Parathyroid adenoma (tissue), 2 donors: ENCODE data around the gene GPATCH3.

Experiments used
- H2AFZ ChIP-seq: fragments of 300-600 bp; sonication (generic); one replicate; pipeline ENCODE4 v1.7.0; 2017; ENCODE audit warnings: antibody characterized with exemption, mild to moderate bottlenecking
- H3K27ac ChIP-seq: fragments of 300-600 bp; sonication (generic); one replicate; pipeline ENCODE4 v1.7.0; 2017
- H3K27me3 ChIP-seq: fragments of 300-600 bp; sonication (generic); one replicate; pipeline ENCODE4 v1.7.0; 2017; ENCODE audit warnings: low read length; ENCODE audit not compliant: control insufficient read depth, insufficient read depth
- H3K36me3 ChIP-seq: fragments of 300-600 bp; sonication (generic); one replicate; pipeline ENCODE4 v1.7.0; 2017; ENCODE audit warnings: low read length; ENCODE audit not compliant: control insufficient read depth, insufficient read depth
- H3K4me1 ChIP-seq: fragments of 300-600 bp; sonication (generic); one replicate; pipeline ENCODE4 v1.7.0; 2017; ENCODE audit warnings: control low read depth
- H3K4me2 ChIP-seq: fragments of 300-600 bp; sonication (generic); one replicate; pipeline ENCODE4 v1.7.0; 2017; ENCODE audit warnings: low read length
- H3K4me3 ChIP-seq: fragments of 300-600 bp; sonication (generic); one replicate; pipeline ENCODE4 v1.7.0; 2017; ENCODE audit warnings: low read depth, low read length
- H3K79me2 ChIP-seq: fragments of 300-600 bp; sonication (generic); one replicate; pipeline ENCODE4 v1.7.0; 2017; ENCODE audit warnings: control low read depth
- H3K9ac ChIP-seq: fragments of 300-600 bp; sonication (generic); one replicate; pipeline ENCODE4 v1.7.0; 2017; ENCODE audit warnings: mild to moderate bottlenecking
- H3K9me3 ChIP-seq: fragments of 300-600 bp; sonication (generic); one replicate; pipeline ENCODE4 v1.7.0; 2017; ENCODE audit warnings: low read length; ENCODE audit not compliant: control insufficient read depth
- CTCF ChIP-seq: fragments of 300-600 bp; sonication (generic); IDR thresholded peaks from one replicate; pipeline ENCODE4 v1.7.0; 2017; ENCODE audit warnings: antibody characterized with exemption, mild to moderate bottlenecking
- donor health status: primary hyperparathyroidism.

GPATCH3 gene

GRCh38 chr1:26910343-26911160 is 10.3 kb upstream of the GPATCH3 start:
- TF ChIP-seq CTCF: no peak

GRCh38 chr1:26909951-26910342 is 9.7 kb upstream of the GPATCH3 start:
- H3K4me1 ChIP-seq: peaks cover 3% of the 10 kb centered on the region
- H3K9ac ChIP-seq: no peak overlapping the region
- no peak overlapping the region for H3K27ac ChIP-seq
- no peaks in the 10 kb centered on the region for H3K27me3 ChIP-seq
- H3K79me2 ChIP-seq: no peaks in the 10 kb centered on the region
- no peak overlapping the region for H3K4me3 ChIP-seq
- H3K36me3 ChIP-seq: no peaks in the 10 kb centered on the region
- H2AFZ ChIP-seq: no peak overlapping the region
- H3K9me3 ChIP-seq: no peaks in the 10 kb centered on the region
- H3K4me2 ChIP-seq: no peak overlapping the region
- no peak for TF ChIP-seq CTCF

More at GRCh38 chr1:26910343-26911160, 10.3 kb upstream of the GPATCH3 start:
- Histone ChIP-seq H3K4me2 (no peak overlapping the region), H3K9me3 (no peaks in the 10 kb centered on the region), H3K27ac (no peak overlapping the region), H3K79me2 (no peaks in the 10 kb centered on the region), H3K36me3 (no peaks in the 10 kb centered on the region), H3K27me3 (no peaks in the 10 kb centered on the region), H3K9ac (no peak overlapping the region), H3K4me1 (peaks cover 3% of the 10 kb centered on the region), H2AFZ (no peak overlapping the region), H3K4me3 (no peak overlapping the region)

GRCh38 chr1:26907071-26907917 is 7.0 kb upstream of the GPATCH3 start:
- Histone ChIP-seq H3K9ac (no peak overlapping the region), H3K27ac (no peak overlapping the region), H2AFZ (no peak overlapping the region), H3K4me2 (no peak overlapping the region), H3K4me1 (no peaks in the 10 kb centered on the region), H3K4me3 (no peak overlapping the region), H3K36me3 (no peaks in the 10 kb centered on the region), H3K79me2 (no peaks in the 10 kb centered on the region), H3K27me3 (no peaks in the 10 kb centered on the region), H3K9me3 (no peaks in the 10 kb centered on the region)
- TF ChIP-seq CTCF: no peak

- no peak for TF ChIP-seq CTCF
- Histone ChIP-seq H3K9ac (no peak overlapping the region), H3K4me2 (peak overlapping the region; percentile 76), H3K9me3 (no peaks in the 10 kb centered on the region), H3K79me2 (peaks cover 6% of the 10 kb centered on the region), H3K4me1 (peaks cover 4% of the 10 kb centered on the region), H3K4me3 (peak overlapping the region; percentile 78), H3K27me3 (no peaks in the 10 kb centered on the region), H3K27ac (peak overlapping the region; percentile 78), H2AFZ (peak overlapping the region; percentile 91), H3K36me3 (no peaks in the 10 kb centered on the region)
Measured at GRCh38 chr1:26900815-26901511, 696 bp upstream of the GPATCH3 start.
